ENCODE data around the gene SNCA.

DNA sequence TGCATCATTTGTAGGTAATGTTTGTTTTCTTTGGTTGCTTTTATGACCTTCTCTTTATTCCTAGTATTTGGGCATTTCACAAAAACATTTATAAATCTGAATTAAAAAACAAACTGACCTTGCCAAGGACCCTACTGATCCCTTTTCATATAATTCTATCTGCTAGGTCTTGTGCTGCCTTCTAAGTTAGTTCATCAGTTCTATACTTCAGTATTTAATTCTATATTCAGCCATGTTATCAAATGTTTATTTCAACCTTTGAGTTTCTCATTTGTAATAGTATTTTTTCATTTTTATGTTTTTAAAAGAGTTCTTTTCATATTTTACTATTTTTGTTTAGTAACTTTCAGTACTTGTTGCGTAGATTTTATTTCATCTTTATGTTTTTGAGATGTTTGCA is 155.3 kb downstream of the SNCA start:
- no peak for TF ChIP-seq POLR2AphosphoS5 (IDR thresholded peaks at IDR 0.05)
- TF ChIP-seq, protein P1, sequence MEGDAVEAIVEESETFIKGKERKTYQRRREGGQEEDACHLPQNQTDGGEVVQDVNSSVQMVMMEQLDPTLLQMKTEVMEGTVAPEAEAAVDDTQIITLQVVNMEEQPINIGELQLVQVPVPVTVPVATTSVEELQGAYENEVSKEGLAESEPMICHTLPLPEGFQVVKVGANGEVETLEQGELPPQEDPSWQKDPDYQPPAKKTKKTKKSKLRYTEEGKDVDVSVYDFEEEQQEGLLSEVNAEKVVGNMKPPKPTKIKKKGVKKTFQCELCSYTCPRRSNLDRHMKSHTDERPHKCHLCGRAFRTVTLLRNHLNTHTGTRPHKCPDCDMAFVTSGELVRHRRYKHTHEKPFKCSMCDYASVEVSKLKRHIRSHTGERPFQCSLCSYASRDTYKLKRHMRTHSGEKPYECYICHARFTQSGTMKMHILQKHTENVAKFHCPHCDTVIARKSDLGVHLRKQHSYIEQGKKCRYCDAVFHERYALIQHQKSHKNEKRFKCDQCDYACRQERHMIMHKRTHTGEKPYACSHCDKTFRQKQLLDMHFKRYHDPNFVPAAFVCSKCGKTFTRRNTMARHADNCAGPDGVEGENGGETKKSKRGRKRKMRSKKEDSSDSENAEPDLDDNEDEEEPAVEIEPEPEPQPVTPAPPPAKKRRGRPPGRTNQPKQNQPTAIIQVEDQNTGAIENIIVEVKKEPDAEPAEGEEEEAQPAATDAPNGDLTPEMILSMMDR (IDR thresholded peaks at IDR 0.05) = no peak
- TF ChIP-seq POLR2A (IDR thresholded peaks at IDR 0.05) = no peak
- no peak for TF ChIP-seq EP300 (IDR thresholded peaks at IDR 0.05; ENCODE audit: low read depth)

Data from transverse colon (tissue), 4 donors.